22Rv1 (cell line): ENCODE data around the gene NMT1.

Experiments
- ZFX ChIP-seq: fragments of 450-650 bp; IDR thresholded peaks from 2 replicates; pipeline ENCODE4 v1.6.1; 2017; ENCODE audit warnings: antibody characterized with exemption, borderline replicate concordance
- TF ChIP-seq, protein P1 (sequence below): fragments of 450-650 bp; IDR thresholded peaks from 2 replicates; pipeline ENCODE4 v1.5.1; 2017; ENCODE audit warnings: mild to moderate bottlenecking

DNA sequence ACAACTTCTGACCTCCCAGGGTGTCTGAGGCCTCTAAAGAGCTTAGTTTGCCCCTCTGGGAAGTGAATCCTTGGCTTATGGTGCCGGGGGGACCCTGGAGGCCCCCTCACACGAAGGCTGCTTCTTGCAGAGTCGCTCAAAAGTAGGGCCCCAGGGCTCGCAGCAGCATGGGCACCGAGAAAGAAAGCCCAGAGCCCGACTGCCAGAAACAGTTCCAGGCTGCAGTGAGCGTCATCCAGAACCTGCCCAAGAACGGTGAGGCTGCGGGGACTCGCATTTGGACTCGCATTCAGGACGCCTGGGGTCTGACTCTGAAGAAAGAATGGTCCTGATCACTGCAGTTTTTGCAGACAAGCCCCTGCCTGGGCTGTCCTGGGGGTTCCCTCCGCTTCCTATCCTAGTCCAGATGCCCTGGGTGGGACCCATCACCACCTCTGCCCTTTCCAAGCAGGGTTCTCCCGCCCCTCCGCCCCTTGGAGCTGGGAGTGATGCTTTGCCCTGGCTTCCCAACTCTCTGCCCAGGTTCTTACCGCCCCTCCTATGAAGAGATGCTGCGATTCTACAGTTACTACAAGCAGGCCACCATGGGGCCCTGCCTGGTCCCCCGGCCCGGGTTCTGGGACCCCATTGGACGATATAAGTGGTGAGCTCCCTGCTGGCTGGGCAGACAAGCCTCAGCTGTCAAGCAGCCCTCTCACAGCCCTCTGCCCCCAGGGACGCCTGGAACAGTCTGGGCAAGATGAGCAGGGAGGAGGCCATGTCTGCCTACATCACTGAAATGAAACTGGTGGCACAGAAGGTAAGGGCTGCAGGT lies 75.1 kb downstream of the NMT1 start:
- TF ChIP-seq, protein P1, sequence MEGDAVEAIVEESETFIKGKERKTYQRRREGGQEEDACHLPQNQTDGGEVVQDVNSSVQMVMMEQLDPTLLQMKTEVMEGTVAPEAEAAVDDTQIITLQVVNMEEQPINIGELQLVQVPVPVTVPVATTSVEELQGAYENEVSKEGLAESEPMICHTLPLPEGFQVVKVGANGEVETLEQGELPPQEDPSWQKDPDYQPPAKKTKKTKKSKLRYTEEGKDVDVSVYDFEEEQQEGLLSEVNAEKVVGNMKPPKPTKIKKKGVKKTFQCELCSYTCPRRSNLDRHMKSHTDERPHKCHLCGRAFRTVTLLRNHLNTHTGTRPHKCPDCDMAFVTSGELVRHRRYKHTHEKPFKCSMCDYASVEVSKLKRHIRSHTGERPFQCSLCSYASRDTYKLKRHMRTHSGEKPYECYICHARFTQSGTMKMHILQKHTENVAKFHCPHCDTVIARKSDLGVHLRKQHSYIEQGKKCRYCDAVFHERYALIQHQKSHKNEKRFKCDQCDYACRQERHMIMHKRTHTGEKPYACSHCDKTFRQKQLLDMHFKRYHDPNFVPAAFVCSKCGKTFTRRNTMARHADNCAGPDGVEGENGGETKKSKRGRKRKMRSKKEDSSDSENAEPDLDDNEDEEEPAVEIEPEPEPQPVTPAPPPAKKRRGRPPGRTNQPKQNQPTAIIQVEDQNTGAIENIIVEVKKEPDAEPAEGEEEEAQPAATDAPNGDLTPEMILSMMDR, result no peak
- TF ChIP-seq ZFX, result no peak
